ENCODE data around the gene CCPG1.
"Not testable (repeated sequence)": the region's sequence is repeated elsewhere in the genome, so short reads cannot be mapped to it uniquely, and the experiment has no call there.

Gene CCPG1

DNA sequence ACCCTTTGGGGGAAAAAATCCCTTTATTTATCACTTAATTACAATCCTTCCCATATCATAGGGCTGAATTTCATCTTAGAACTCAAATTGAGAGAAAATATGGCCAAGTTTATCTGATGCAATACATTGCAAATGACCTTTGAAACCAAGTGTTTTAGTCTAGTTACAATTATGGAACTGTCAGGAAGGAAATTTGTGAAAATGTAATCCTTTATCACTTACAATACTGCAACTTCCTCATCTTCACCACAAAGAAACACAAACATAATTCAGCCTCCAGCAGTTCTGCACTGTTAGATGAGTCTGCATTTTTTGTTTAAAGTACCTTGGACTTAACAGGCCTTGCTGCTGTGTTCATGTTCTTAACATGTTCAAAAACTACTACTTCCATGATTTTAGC lies 4.6 kb downstream of the CCPG1 start:
- Histone ChIP-seq H3K9me3 (ENCODE audit: insufficient read depth, low read depth, low read length) (no peaks in the 10 kb centered on the region), H3K4me2 (ENCODE audit: low read length) (no peak overlapping the region), H3K23ac (ENCODE audit: low read length) (no peak overlapping the region), H3K14ac (ENCODE audit: low read length) (no peak overlapping the region), H3K27ac (ENCODE audit: low read depth, low read length) (no peak overlapping the region), H3K79me2 (ENCODE audit: control insufficient read depth, insufficient read depth, low read length, poor library complexity) (peaks cover 2% of the 10 kb centered on the region), H3K4ac (ENCODE audit: low read depth, low read length) (no peak overlapping the region), H3K4me1 (ENCODE audit: control insufficient read depth in 1 of 2, insufficient read depth in 2 of 2, low read length in 2 of 2) (peaks cover 0 to 4% of the 10 kb centered on the region in 2 experiments), H4K8ac (ENCODE audit: low read depth, low read length) (no peak overlapping the region), H3K36me3 (ENCODE audit: control insufficient read depth in 1 of 2, insufficient read depth in 2 of 2, low read length in 2 of 2) (no peaks in the 10 kb centered on the region), H4K12ac (ENCODE audit: low read depth, low read length) (no peak overlapping the region), H2BK120ac (ENCODE audit: insufficient read depth, low read length, poor library complexity) (no peak overlapping the region), H3K18ac (ENCODE audit: low read length) (no peak overlapping the region), H2BK5ac (ENCODE audit: low read depth, low read length, poor library complexity) (no peak overlapping the region), H2AK5ac (ENCODE audit: low read length) (no peak overlapping the region), H2BK12ac (ENCODE audit: low read length) (no peak overlapping the region), H4K91ac (ENCODE audit: low read depth, low read length) (no peak overlapping the region), H3K4me3 (ENCODE audit: low read depth, low read length) (no peak overlapping the region), H2AFZ (ENCODE audit: insufficient read depth, low read length, poor library complexity) (no peak overlapping the region), H3K27me3 (ENCODE audit: insufficient read depth, low read length) (no peaks in the 10 kb centered on the region), H3K9ac (ENCODE audit: low read length) (no peak overlapping the region), H3K79me1 (ENCODE audit: low read length) (no peaks in the 10 kb centered on the region)
- DNase-seq: peak in 1 of 2 donors; percentile 1

DNA sequence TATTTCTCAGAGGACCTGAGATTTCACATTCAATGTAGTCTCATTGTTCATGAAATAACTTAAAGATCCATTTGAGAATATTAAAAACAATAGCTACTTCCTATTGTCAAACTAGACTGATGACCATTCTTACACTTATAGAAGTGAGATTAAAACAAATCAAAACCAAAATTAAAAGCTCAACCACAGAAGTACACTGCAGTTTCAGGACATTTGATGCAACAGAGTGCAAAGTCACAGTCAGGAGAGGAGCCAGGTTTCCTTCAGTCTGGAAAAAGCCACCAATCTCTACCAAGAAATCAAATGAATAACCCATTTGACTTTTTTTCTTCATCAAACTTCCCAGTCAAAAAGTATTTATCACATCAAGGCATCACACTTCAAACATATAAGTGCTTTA lies 5.5 kb downstream of the CCPG1 start:
- no peaks in the 10 kb centered on the region for H3K36me3 ChIP-seq (ENCODE audit: control insufficient read depth in 1 of 2, insufficient read depth in 2 of 2, low read length in 2 of 2)
- no peak overlapping the region for H4K8ac ChIP-seq (ENCODE audit: low read depth, low read length)
- no peaks in the 10 kb centered on the region for H3K27me3 ChIP-seq (ENCODE audit: insufficient read depth, low read length)
- H3K9ac ChIP-seq (ENCODE audit: low read length): no peak overlapping the region
- H3K18ac ChIP-seq (ENCODE audit: low read length): no peak overlapping the region
- no peak overlapping the region for H2AFZ ChIP-seq (ENCODE audit: insufficient read depth, low read length, poor library complexity)
- no peaks in the 10 kb centered on the region for H3K79me1 ChIP-seq (ENCODE audit: low read length)
- H2BK12ac ChIP-seq (ENCODE audit: low read length): no peak overlapping the region
- no peak overlapping the region for H3K27ac ChIP-seq (ENCODE audit: low read depth, low read length)
- H3K4ac ChIP-seq (ENCODE audit: low read depth, low read length): no peak overlapping the region
- H2BK5ac ChIP-seq (ENCODE audit: low read depth, low read length, poor library complexity): no peak overlapping the region
- no peaks in the 10 kb centered on the region for H3K9me3 ChIP-seq (ENCODE audit: insufficient read depth, low read depth, low read length)
- no peak overlapping the region for H3K23ac ChIP-seq (ENCODE audit: low read length)
- peaks cover 0 to 4% of the 10 kb centered on the region in 2 experiments for H3K4me1 ChIP-seq (ENCODE audit: control insufficient read depth in 1 of 2, insufficient read depth in 2 of 2, low read length in 2 of 2)
- no peak overlapping the region for H4K91ac ChIP-seq (ENCODE audit: low read depth, low read length)
- peaks cover under 1% of the 10 kb centered on the region for H3K79me2 ChIP-seq (ENCODE audit: control insufficient read depth, insufficient read depth, low read length, poor library complexity)
- no peak overlapping the region for H4K12ac ChIP-seq (ENCODE audit: low read depth, low read length)
- no peak overlapping the region for H2BK120ac ChIP-seq (ENCODE audit: insufficient read depth, low read length, poor library complexity)
- no peak overlapping the region for H3K4me2 ChIP-seq (ENCODE audit: low read length)
- H3K14ac ChIP-seq (ENCODE audit: low read length): no peak overlapping the region
- H2AK5ac ChIP-seq (ENCODE audit: low read length): no peak overlapping the region
- no peak overlapping the region for H3K4me3 ChIP-seq (ENCODE audit: low read depth, low read length)
- DNase-seq: no peak

DNA sequence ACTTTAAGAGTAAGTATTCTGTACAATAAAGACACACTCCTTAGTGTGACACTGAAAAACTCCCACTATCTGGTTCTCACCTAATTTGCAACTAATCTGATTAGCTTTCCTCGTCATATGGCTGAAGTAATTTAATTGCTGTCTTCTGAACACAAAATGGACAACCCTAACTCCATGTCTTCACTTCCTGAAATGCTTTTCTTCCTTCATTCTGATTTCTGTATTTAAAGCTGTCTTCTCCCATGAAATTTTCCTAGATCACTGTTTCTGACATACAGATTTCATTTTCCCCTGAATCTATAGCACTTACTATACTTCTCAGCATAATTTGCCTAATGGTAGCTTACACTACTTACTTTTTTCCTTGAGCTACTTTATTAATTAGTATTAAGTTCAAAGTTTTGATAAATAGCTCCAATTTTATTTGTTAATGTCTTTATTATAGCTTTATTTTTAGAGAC lies 6.3 kb downstream of the CCPG1 start:
- Histone ChIP-seq H2AFZ (ENCODE audit: insufficient read depth, low read length, poor library complexity) (no peak overlapping the region), H3K79me2 (ENCODE audit: control insufficient read depth, insufficient read depth, low read length, poor library complexity) (no peaks in the 10 kb centered on the region), H3K4me3 (ENCODE audit: low read depth, low read length) (no peak overlapping the region), H4K91ac (ENCODE audit: low read depth, low read length) (no peak overlapping the region), H3K79me1 (ENCODE audit: low read length) (no peaks in the 10 kb centered on the region), H3K4me2 (ENCODE audit: low read length) (no peak overlapping the region), H3K36me3 (ENCODE audit: control insufficient read depth in 1 of 2, insufficient read depth in 2 of 2, low read length in 2 of 2) (no peaks in the 10 kb centered on the region), H3K14ac (ENCODE audit: low read length) (no peak overlapping the region), H3K18ac (ENCODE audit: low read length) (no peak overlapping the region), H3K4me1 (ENCODE audit: control insufficient read depth in 1 of 2, insufficient read depth in 2 of 2, low read length in 2 of 2) (no peaks in the 10 kb centered on the region), H4K8ac (ENCODE audit: low read depth, low read length) (no peak overlapping the region), H3K9me3 (ENCODE audit: insufficient read depth, low read depth, low read length) (no peaks in the 10 kb centered on the region), H3K27me3 (ENCODE audit: insufficient read depth, low read length) (no peaks in the 10 kb centered on the region), H2BK120ac (ENCODE audit: insufficient read depth, low read length, poor library complexity) (no peak overlapping the region), H3K9ac (ENCODE audit: low read length) (no peak overlapping the region), H2AK5ac (ENCODE audit: low read length) (no peak overlapping the region), H4K12ac (ENCODE audit: low read depth, low read length) (no peak overlapping the region), H2BK12ac (ENCODE audit: low read length) (no peak overlapping the region), H3K4ac (ENCODE audit: low read depth, low read length) (no peak overlapping the region), H2BK5ac (ENCODE audit: low read depth, low read length, poor library complexity) (no peak overlapping the region), H3K23ac (ENCODE audit: low read length) (no peak overlapping the region), H3K27ac (ENCODE audit: low read depth, low read length) (no peak overlapping the region)
- no CpG with 5 or more reads among the region's 1 CpG for WGBS (ENCODE audit: extremely low coverage, insufficient coverage, insufficient read length)
- DNase-seq: no peak

DNA sequence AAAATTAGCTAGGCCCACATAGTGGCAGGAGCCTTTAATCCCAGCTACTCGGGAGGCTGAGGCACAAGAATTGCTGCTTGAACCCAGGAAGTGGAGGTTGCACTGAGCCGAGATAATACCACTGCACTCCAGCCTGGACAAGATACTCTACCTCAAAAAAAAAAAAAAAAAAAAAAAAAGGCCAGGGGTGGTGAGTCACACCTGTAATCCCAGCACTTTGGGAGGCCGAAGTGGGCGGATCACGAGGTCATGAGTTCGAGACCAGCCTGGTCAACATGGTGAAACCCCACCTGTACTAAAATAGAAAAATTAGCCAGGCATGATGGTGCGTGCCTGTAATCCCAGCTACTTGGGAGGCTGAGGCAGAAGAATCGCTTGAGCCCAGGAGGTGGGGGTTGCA lies 8.1 kb downstream of the CCPG1 start:
- H3K4me1 ChIP-seq (ENCODE audit: control insufficient read depth in 1 of 2, insufficient read depth in 2 of 2, low read length in 2 of 2): not testable (repeated sequence)

More for the DNA sequence above, 8.1 kb downstream of the CCPG1 start:
- H3K18ac ChIP-seq (ENCODE audit: low read length); H3K36me3 ChIP-seq (ENCODE audit: control insufficient read depth in 1 of 2, insufficient read depth in 2 of 2, low read length in 2 of 2); H3K27ac ChIP-seq (ENCODE audit: low read depth, low read length); H3K4me2 ChIP-seq (ENCODE audit: low read length); H3K14ac ChIP-seq (ENCODE audit: low read length); H2BK12ac ChIP-seq (ENCODE audit: low read length); H3K4ac ChIP-seq (ENCODE audit: low read depth, low read length); H3K23ac ChIP-seq (ENCODE audit: low read length); H3K79me1 ChIP-seq (ENCODE audit: low read length); H3K9me3 ChIP-seq (ENCODE audit: insufficient read depth, low read depth, low read length); H3K79me2 ChIP-seq (ENCODE audit: control insufficient read depth, insufficient read depth, low read length, poor library complexity); H4K12ac ChIP-seq (ENCODE audit: low read depth, low read length); H2AFZ ChIP-seq (ENCODE audit: insufficient read depth, low read length, poor library complexity); DNase-seq; H4K91ac ChIP-seq (ENCODE audit: low read depth, low read length); H4K8ac ChIP-seq (ENCODE audit: low read depth, low read length); H2AK5ac ChIP-seq (ENCODE audit: low read length); H3K27me3 ChIP-seq (ENCODE audit: insufficient read depth, low read length); H2BK5ac ChIP-seq (ENCODE audit: low read depth, low read length, poor library complexity); H2BK120ac ChIP-seq (ENCODE audit: insufficient read depth, low read length, poor library complexity); H3K9ac ChIP-seq (ENCODE audit: low read length); H3K4me3 ChIP-seq (ENCODE audit: low read depth, low read length): not testable (repeated sequence)
- WGBS (ENCODE audit: extremely low coverage, insufficient coverage, insufficient read length): no CpG with 5 or more reads among the region's 8 CpGs
